KBM-7 (cell line): ENCODE measurements around the gene EIF4E.
"Not testable (repeated sequence)": the region's sequence is repeated elsewhere in the genome, so short reads cannot be mapped to it uniquely, and the experiment has no call there.

Source experiments
- DNase-seq: peaks from one replicate; pipeline ENCODE4 v3.0.0-alpha.2; 2015
- in situ Hi-C: fragments of 300-500 bp; cut with MboI; formaldehyde crosslinking; loops from 2 replicates; pipeline ENCODE4 v1.14.3; 2020; ENCODE audit warnings: low sequenced_read_pairs, low pct_unique_long_range_greater_than_20kb, mixed read lengths

EIF4E gene

GRCh38 chr4:98935633-98936032, 6.7 kb upstream of the EIF4E start:
- in situ Hi-C loops: no loop called here
- no peak for DNase-seq

GRCh38 chr4:98934851-98935250, 5.9 kb upstream of the EIF4E start:
- in situ Hi-C loops, DNase-seq: not testable (repeated sequence)

GRCh38 chr4:98932539-98932938, 3.6 kb upstream of the EIF4E start:
- peak; percentile 57 for DNase-seq
- in situ Hi-C loops: no loop called here

GRCh38 chr4:98930311-98930865, 1.5 kb upstream of the EIF4E start:
- in situ Hi-C loops: no loop called here
- DNase-seq: no peak

- in situ Hi-C loops: no loop called here
- DNase-seq: no peak
These were observed 671 bp upstream of the EIF4E start for GRCh38 chr4:98929341-98930267.

GRCh38 chr4:98928131-98928504, 815 bp downstream of the EIF4E start:
- in situ Hi-C loops: no loop called here
- DNase-seq: peak; percentile 89

- in situ Hi-C loops, DNase-seq: not testable (repeated sequence)
These were observed 2.7 kb downstream of the EIF4E start for GRCh38 chr4:98926257-98926656.

- in situ Hi-C loops: no loop called here
- DNase-seq: no peak
These were observed 7.6 kb downstream of the EIF4E start for GRCh38 chr4:98921292-98921691.

GRCh38 chr4:98919996-98920395, 8.9 kb downstream of the EIF4E start:
- no peak for DNase-seq
- in situ Hi-C loops: no loop called here

GRCh38 chr4:98910728-98911127, 18.2 kb downstream of the EIF4E start:
- in situ Hi-C loops: not testable (repeated sequence)

GRCh38 chr4:98909646-98910401, 19.1 kb downstream of the EIF4E start:
- in situ Hi-C loops: no loop called here
- DNase-seq: no peak

More at GRCh38 chr4:98910728-98911127, 18.2 kb downstream of the EIF4E start:
- not testable (repeated sequence) for DNase-seq

GRCh38 chr4:98908703-98909262, 20.1 kb downstream of the EIF4E start:
- no peak for DNase-seq
- in situ Hi-C loops: no loop called here

- in situ Hi-C loops: no loop called here
- DNase-seq: no peak
These were observed 20.8 kb downstream of the EIF4E start for GRCh38 chr4:98908182-98908581.

- no peak for DNase-seq
- in situ Hi-C loops: no loop called here
These were observed 23.1 kb downstream of the EIF4E start for GRCh38 chr4:98905839-98906238.

GRCh38 chr4:98905297-98905696, 23.6 kb downstream of the EIF4E start:
- no peak for DNase-seq
- in situ Hi-C loops: no loop called here

GRCh38 chr4:98903963-98904362, 25.0 kb downstream of the EIF4E start:
- in situ Hi-C loops: no loop called here

GRCh38 chr4:98903561-98903960, 25.4 kb downstream of the EIF4E start:
- in situ Hi-C loops: no loop called here
- no peak for DNase-seq

More at GRCh38 chr4:98903963-98904362, 25.0 kb downstream of the EIF4E start:
- DNase-seq: no peak

GRCh38 chr4:98899277-98899676, 29.7 kb downstream of the EIF4E start:
- DNase-seq: no peak
- in situ Hi-C loops: no loop called here

GRCh38 chr4:98891478-98892337, 37.2 kb downstream of the EIF4E start:
- in situ Hi-C loops: no loop called here
- no peak for DNase-seq
